Pulmonary artery endothelial cell (primary cell): ENCODE measurements around the gene WSCD2. TPM values are rescaled to one million over a fixed set of nuclear protein-coding genes. Genes with fewer than 3 reads are reported as not detected.

Experiments
- DNase-seq: peaks from one replicate; pipeline ENCODE4 v3.0.0-alpha.2; 2011; ENCODE audit warnings: low read depth, low spot score
- total RNA-seq: library from RNA; depleted of rRNA; stranded (reverse); fragments of >200 nt; gene quantifications from 2 replicates; pipeline ENCODE4 v1.2.3, GENCODE V29; 2014

WSCD2 gene
- not detected in 2 replicates for total RNA-seq

- no peak for DNase-seq
Measured at GRCh38 chr12:108129017-108129812, at the start of gene WSCD2. WSCD2 (plus strand) TSS chr12:108129288; CDS start chr12:108195833, 66,545 bp downstream.

- no peak for DNase-seq
Measured at GRCh38 chr12:108079721-108080120, 49.4 kb upstream of the WSCD2 start.

- no peak for DNase-seq
Measured at GRCh38 chr12:108080363-108080762, 48.7 kb upstream of the WSCD2 start.

- DNase-seq, result no peak
Measured at GRCh38 chr12:108082485-108082884, 46.6 kb upstream of the WSCD2 start.

GRCh38 chr12:108087900-108088299 lies 41.2 kb upstream of the WSCD2 start:
- no peak for DNase-seq

GRCh38 chr12:108090107-108090899 lies 38.8 kb upstream of the WSCD2 start:
- no peak for DNase-seq

- no peak for DNase-seq
Measured at GRCh38 chr12:108090932-108091678, 38.0 kb upstream of the WSCD2 start.

- no peak for DNase-seq
Measured at GRCh38 chr12:108091679-108092051, 37.4 kb upstream of the WSCD2 start.

GRCh38 chr12:108093209-108093608 lies 35.9 kb upstream of the WSCD2 start:
- no peak for DNase-seq

GRCh38 chr12:108094056-108094649 lies 34.9 kb upstream of the WSCD2 start:
- DNase-seq, result no peak

GRCh38 chr12:108097160-108097911 lies 31.8 kb upstream of the WSCD2 start:
- DNase-seq, result no peak

- DNase-seq, result no peak
Measured at GRCh38 chr12:108098374-108098773, 30.7 kb upstream of the WSCD2 start.

- DNase-seq, result no peak
Measured at GRCh38 chr12:108099073-108099472, 30.0 kb upstream of the WSCD2 start.

- no peak for DNase-seq
Measured at GRCh38 chr12:108099778-108100489, 29.2 kb upstream of the WSCD2 start.

- DNase-seq, result no peak
Measured at GRCh38 chr12:108101605-108102175, 27.4 kb upstream of the WSCD2 start.

GRCh38 chr12:108102363-108102762 lies 26.7 kb upstream of the WSCD2 start:
- DNase-seq, result no peak

GRCh38 chr12:108103087-108103486 lies 26.0 kb upstream of the WSCD2 start:
- no peak for DNase-seq

- DNase-seq, result no peak
Measured at GRCh38 chr12:108103517-108103916, 25.6 kb upstream of the WSCD2 start.

- DNase-seq, result no peak
Measured at GRCh38 chr12:108104657-108105056, 24.4 kb upstream of the WSCD2 start.

- DNase-seq, result no peak
Measured at GRCh38 chr12:108106599-108106998, 22.5 kb upstream of the WSCD2 start.
